ENCODE results near the gene EYA2.

EYA2 gene

DNA sequence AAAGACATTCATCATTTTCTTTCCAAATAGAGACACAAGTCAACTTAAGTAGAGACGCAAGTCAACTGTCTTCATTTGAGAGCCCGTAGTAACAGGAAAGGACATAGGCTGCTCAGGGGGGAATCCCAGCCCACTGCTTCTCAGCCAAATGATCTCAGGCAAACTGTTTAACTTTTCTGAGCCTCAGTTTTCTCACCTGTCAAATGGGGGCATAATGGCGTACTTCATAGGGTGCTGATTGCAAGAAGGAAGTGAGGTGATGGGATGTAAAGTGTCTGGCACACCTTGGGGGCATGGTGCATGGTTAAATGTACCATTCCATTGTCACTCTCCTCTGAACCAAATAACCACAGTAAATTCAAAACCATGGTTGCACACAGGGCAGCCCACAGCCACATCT, 96.5 kb downstream of the EYA2 start:
- Histone ChIP-seq H3K36me3 (ENCODE audit: control insufficient read depth, insufficient read depth, low read length) (no peaks in the 10 kb centered on the region), H3K9ac (ENCODE audit: low read depth, low read length) (no peak overlapping the region), H3K4me3 (ENCODE audit: low read depth, low read length) (no peak overlapping the region), H3K4me1 (ENCODE audit: control insufficient read depth, insufficient read depth, low read length) (peaks cover 18% of the 10 kb centered on the region), H3K27me3 (ENCODE audit: control insufficient read depth, insufficient read depth, low read length) (no peaks in the 10 kb centered on the region), H3K9me3 (ENCODE audit: control insufficient read depth, insufficient read depth, low read length) (no peaks in the 10 kb centered on the region)

GRCh38 chr20:46991880-46992639, 97.4 kb downstream of the EYA2 start:
- Histone ChIP-seq H3K4me3 (ENCODE audit: low read depth, low read length) (no peak overlapping the region), H3K27me3 (ENCODE audit: control insufficient read depth, insufficient read depth, low read length) (no peaks in the 10 kb centered on the region)

DNA sequence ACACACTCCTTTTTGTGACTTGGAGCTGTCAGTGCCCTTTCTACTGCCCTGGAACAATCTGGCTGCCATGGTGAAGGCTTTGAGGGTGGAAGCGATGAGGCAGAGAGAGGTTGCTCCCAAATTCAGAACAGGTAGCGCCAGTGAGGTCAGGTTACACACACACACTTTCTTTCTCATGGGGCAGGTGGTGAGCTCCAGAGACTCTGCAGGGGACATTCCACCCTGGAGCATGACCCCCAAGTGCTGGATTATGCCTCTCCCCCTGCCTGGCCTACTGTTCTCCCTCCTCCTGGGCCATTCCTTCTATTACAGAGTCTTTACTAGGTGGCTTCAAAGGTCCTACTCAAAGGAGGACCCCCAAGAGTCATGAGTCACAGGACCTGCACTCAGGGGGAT, 98.0 kb downstream of the EYA2 start:
- Histone ChIP-seq H3K36me3 (ENCODE audit: control insufficient read depth, insufficient read depth, low read length) (no peaks in the 10 kb centered on the region), H3K4me3 (ENCODE audit: low read depth, low read length) (no peak overlapping the region), H3K9me3 (ENCODE audit: control insufficient read depth, insufficient read depth, low read length) (no peaks in the 10 kb centered on the region), H3K4me1 (ENCODE audit: control insufficient read depth, insufficient read depth, low read length) (peaks cover 18% of the 10 kb centered on the region), H3K9ac (ENCODE audit: low read depth, low read length) (no peak overlapping the region), H3K27me3 (ENCODE audit: control insufficient read depth, insufficient read depth, low read length) (no peaks in the 10 kb centered on the region)

More at GRCh38 chr20:46991880-46992639, 97.4 kb downstream of the EYA2 start:
- Histone ChIP-seq H3K36me3 (ENCODE audit: control insufficient read depth, insufficient read depth, low read length) (no peaks in the 10 kb centered on the region), H3K9ac (ENCODE audit: low read depth, low read length) (no peak overlapping the region), H3K4me1 (ENCODE audit: control insufficient read depth, insufficient read depth, low read length) (peaks cover 18% of the 10 kb centered on the region), H3K9me3 (ENCODE audit: control insufficient read depth, insufficient read depth, low read length) (no peaks in the 10 kb centered on the region)

- H3K27me3 ChIP-seq (ENCODE audit: control insufficient read depth, insufficient read depth, low read length): no peaks in the 10 kb centered on the region
- no peak overlapping the region for H3K4me3 ChIP-seq (ENCODE audit: low read depth, low read length)
- no peak overlapping the region for H3K9ac ChIP-seq (ENCODE audit: low read depth, low read length)
- H3K36me3 ChIP-seq (ENCODE audit: control insufficient read depth, insufficient read depth, low read length): no peaks in the 10 kb centered on the region
- peaks cover 22% of the 10 kb centered on the region for H3K4me1 ChIP-seq (ENCODE audit: control insufficient read depth, insufficient read depth, low read length)
- no peaks in the 10 kb centered on the region for H3K9me3 ChIP-seq (ENCODE audit: control insufficient read depth, insufficient read depth, low read length)
These were observed 98.9 kb downstream of the EYA2 start for GRCh38 chr20:46993465-46994095.

DNA sequence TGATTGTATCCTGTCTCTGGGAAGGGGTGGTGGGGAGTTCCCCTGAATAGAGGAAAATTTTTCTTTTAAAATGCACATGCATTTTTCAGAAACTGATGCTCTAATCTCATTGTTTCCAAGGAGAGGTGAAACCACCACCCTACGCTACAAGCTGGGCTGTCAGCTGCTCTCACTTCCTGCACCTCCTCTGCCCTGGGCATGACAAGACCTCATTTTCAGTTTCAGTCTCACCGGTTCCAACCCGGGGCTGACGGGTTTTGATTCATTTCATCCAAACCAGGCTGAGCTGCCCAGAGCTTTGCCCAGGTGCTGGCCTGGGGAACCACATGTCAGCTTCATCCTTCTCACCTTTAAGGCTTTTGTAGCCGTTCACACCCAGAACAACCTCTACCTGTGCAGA, 99.7 kb downstream of the EYA2 start:
- Histone ChIP-seq H3K9ac (ENCODE audit: low read depth, low read length) (no peak overlapping the region), H3K4me3 (ENCODE audit: low read depth, low read length) (no peak overlapping the region), H3K27me3 (ENCODE audit: control insufficient read depth, insufficient read depth, low read length) (no peaks in the 10 kb centered on the region), H3K9me3 (ENCODE audit: control insufficient read depth, insufficient read depth, low read length) (no peaks in the 10 kb centered on the region), H3K36me3 (ENCODE audit: control insufficient read depth, insufficient read depth, low read length) (no peaks in the 10 kb centered on the region), H3K4me1 (ENCODE audit: control insufficient read depth, insufficient read depth, low read length) (peaks cover 26% of the 10 kb centered on the region)

DNA sequence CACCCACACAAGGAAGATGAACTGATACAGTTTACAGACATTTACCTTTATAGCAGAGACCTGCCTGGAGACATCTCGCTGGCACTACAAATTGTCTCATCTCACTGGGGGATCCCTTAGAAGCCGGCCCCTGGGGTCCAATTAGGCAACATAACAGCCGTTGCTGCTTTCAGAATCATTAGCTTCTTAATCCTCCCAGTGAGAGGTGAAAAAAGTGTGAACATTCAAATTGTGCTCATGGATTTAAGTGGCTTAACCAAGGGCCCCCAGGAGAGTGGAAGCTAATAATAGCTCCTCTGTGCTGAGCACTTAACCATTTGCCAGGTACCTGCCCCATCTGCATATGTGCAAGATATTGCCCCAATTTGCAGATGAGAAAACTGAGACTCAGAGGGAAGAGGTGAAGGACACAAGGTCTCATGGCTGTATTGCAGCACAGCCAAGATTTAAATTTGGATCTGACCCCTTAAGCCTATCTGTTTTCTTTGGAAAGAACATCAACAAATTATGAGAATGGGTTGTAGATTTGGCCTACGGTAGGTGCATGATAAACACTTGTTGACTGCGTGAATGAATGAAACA, 101.0 kb downstream of the EYA2 start:
- no peak overlapping the region for H3K9ac ChIP-seq (ENCODE audit: low read depth, low read length)
- no peak overlapping the region for H3K4me3 ChIP-seq (ENCODE audit: low read depth, low read length)
- no peaks in the 10 kb centered on the region for H3K27me3 ChIP-seq (ENCODE audit: control insufficient read depth, insufficient read depth, low read length)
- H3K36me3 ChIP-seq (ENCODE audit: control insufficient read depth, insufficient read depth, low read length): no peaks in the 10 kb centered on the region
- no peaks in the 10 kb centered on the region for H3K9me3 ChIP-seq (ENCODE audit: control insufficient read depth, insufficient read depth, low read length)
- peaks cover 23% of the 10 kb centered on the region for H3K4me1 ChIP-seq (ENCODE audit: control insufficient read depth, insufficient read depth, low read length)

DNA sequence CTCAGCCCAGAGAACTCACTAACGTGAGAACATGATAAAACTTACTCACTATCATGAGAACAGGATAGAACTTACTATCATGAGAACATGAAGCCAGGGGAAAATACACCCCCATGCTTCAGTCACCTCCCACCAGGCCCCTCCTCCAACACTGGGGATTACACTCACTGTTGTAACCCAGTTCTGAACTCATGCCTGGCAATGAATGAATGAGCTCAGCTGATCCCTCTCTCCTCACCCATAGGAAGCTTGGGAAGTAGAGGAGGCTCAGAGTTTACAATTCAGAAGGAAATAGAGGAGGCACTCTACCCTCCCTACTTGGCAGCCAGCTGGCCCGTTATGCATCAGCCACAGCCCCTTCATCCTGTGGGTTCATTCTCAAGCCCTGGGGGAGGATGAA, 102.5 kb downstream of the EYA2 start:
- Histone ChIP-seq H3K4me1 (ENCODE audit: control insufficient read depth, insufficient read depth, low read length) (peaks cover 20% of the 10 kb centered on the region), H3K4me3 (ENCODE audit: low read depth, low read length) (no peak overlapping the region), H3K9me3 (ENCODE audit: control insufficient read depth, insufficient read depth, low read length) (no peaks in the 10 kb centered on the region), H3K36me3 (ENCODE audit: control insufficient read depth, insufficient read depth, low read length) (no peaks in the 10 kb centered on the region), H3K27me3 (ENCODE audit: control insufficient read depth, insufficient read depth, low read length) (no peaks in the 10 kb centered on the region), H3K9ac (ENCODE audit: low read depth, low read length) (no peak overlapping the region)

GRCh38 chr20:46998477-46999240, 104.0 kb downstream of the EYA2 start:
- no peaks in the 10 kb centered on the region for H3K9me3 ChIP-seq (ENCODE audit: control insufficient read depth, insufficient read depth, low read length)

DNA sequence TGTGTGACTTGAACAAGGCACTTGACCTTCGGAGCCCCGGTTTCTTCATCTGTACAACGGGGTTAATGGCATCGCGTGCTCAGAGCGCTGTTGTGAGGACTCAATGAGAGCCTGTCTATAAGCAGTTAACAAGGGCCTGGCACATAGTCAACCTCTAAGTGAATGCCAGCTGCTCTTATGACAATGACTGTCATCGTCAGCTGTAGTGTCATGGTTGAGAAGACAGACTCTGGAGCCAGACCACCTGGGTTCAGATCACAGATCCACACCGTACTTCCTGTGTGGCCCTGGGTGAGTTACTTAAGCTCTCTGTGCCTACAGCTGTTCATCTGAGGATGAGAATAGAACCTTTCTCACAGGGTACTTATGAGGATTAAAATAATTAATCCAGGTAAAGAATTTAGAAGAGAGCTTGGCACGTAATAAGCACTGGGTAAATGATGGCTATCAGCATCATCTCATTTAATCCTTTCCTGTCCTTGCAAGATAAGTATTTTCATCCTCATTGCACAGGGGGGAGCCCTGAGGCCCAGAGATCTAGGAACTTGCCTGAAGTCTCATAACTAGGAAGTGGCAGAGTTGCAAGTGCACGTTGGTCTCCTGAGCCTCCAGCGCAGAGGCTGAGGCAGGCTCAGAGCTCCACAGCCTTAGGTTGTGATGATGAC, 105.3 kb downstream of the EYA2 start:
- H3K36me3 ChIP-seq (ENCODE audit: control insufficient read depth, insufficient read depth, low read length): no peaks in the 10 kb centered on the region
- H3K9ac ChIP-seq (ENCODE audit: low read depth, low read length): no peak overlapping the region
- no peaks in the 10 kb centered on the region for H3K27me3 ChIP-seq (ENCODE audit: control insufficient read depth, insufficient read depth, low read length)
- H3K9me3 ChIP-seq (ENCODE audit: control insufficient read depth, insufficient read depth, low read length): no peaks in the 10 kb centered on the region
- peaks cover 11% of the 10 kb centered on the region for H3K4me1 ChIP-seq (ENCODE audit: control insufficient read depth, insufficient read depth, low read length)
- H3K4me3 ChIP-seq (ENCODE audit: low read depth, low read length): no peak overlapping the region

More at GRCh38 chr20:46998477-46999240, 104.0 kb downstream of the EYA2 start:
- Histone ChIP-seq H3K9ac (ENCODE audit: low read depth, low read length) (no peak overlapping the region), H3K27me3 (ENCODE audit: control insufficient read depth, insufficient read depth, low read length) (no peaks in the 10 kb centered on the region), H3K4me3 (ENCODE audit: low read depth, low read length) (no peak overlapping the region), H3K36me3 (ENCODE audit: control insufficient read depth, insufficient read depth, low read length) (no peaks in the 10 kb centered on the region), H3K4me1 (ENCODE audit: control insufficient read depth, insufficient read depth, low read length) (peaks cover 11% of the 10 kb centered on the region)

DNA sequence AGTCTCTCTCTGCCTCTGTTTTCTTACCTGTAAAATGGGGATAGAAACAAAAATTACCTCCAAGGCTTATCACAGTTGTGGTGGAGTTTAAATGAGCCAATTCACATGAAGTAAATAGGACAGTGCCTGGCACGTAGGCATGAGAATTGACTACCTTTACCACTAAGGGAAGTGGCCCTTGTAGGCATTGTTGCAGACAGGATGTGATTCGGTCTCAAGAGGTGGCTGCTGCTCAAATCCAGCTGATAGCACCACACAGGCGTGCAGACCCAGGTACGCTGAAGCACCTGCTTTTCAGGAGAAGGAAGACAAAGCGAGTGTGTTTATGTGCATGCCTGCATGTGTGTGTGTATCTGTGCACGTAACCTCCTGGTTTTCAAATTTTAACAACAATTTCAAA, 108.6 kb downstream of the EYA2 start:
- no peaks in the 10 kb centered on the region for H3K9me3 ChIP-seq (ENCODE audit: control insufficient read depth, insufficient read depth, low read length)
- no peaks in the 10 kb centered on the region for H3K36me3 ChIP-seq (ENCODE audit: control insufficient read depth, insufficient read depth, low read length)

GRCh38 chr20:47004179-47004578, 109.5 kb downstream of the EYA2 start:
- H3K9me3 ChIP-seq (ENCODE audit: control insufficient read depth, insufficient read depth, low read length): no peaks in the 10 kb centered on the region
- no peak overlapping the region for H3K9ac ChIP-seq (ENCODE audit: low read depth, low read length)
- H3K27me3 ChIP-seq (ENCODE audit: control insufficient read depth, insufficient read depth, low read length): no peaks in the 10 kb centered on the region
- H3K4me1 ChIP-seq (ENCODE audit: control insufficient read depth, insufficient read depth, low read length): no peaks in the 10 kb centered on the region
- H3K4me3 ChIP-seq (ENCODE audit: low read depth, low read length): no peak overlapping the region
- H3K36me3 ChIP-seq (ENCODE audit: control insufficient read depth, insufficient read depth, low read length): no peaks in the 10 kb centered on the region

More for the DNA sequence above, 108.6 kb downstream of the EYA2 start:
- Histone ChIP-seq H3K9ac (ENCODE audit: low read depth, low read length) (no peak overlapping the region), H3K4me1 (ENCODE audit: control insufficient read depth, insufficient read depth, low read length) (peaks cover 7% of the 10 kb centered on the region), H3K4me3 (ENCODE audit: low read depth, low read length) (no peak overlapping the region), H3K27me3 (ENCODE audit: control insufficient read depth, insufficient read depth, low read length) (no peaks in the 10 kb centered on the region)
